Colon (tissue), 2 donors: ENCODE data around the gene ADH1A.
"Not testable (repeated sequence)": the region's sequence is repeated elsewhere in the genome, so short reads cannot be mapped to it uniquely, and the experiment has no call there.

Experiments
- FAIRE-seq: peaks from 2 replicates; lab custom pipeline; 2012; peaks lifted over from hg19 to GRCh38; lab: Jason Lieb, UNC
- donor health status: control.
- donor health status: control.

ADH1A gene

DNA sequence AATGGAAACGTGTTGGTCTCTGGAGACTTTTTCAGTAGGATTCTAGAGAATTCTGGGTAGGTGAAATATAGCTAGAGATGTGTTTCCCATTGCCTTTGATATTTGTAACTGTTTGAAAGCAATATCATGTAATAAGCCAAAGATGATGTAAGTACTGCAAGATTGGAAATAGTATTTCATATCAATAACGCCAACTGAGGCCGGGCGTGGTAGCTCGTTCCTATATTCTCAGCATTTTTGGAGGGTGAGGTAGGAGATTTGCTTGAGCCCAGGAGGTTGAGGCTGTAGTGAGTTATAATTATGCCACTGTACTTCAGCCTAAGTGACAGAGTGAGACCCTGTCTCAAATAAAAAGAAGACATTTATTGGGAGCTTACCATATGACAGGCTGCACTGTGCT, 9.5 kb downstream of the ADH1A start:
- no peak for FAIRE-seq

DNA sequence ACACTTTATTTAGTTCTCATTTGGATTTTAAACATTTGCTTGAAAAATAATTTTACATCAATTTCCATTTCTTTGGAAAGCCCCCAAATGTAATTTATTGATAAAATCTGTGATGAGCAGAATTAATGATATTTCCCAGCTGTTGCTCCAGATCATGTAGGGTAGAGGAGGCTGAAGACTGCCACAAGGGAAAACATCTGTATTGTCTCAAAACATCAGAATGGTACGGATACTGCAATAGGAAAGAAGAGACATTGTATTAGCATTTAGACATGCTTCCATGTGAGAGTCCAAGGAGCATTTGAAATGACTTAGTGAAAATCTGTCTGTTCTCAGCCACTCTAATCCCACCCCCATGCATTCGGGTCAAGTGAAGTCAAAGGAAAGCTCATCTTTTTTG, 14.4 kb downstream of the ADH1A start:
- no peak for FAIRE-seq

DNA sequence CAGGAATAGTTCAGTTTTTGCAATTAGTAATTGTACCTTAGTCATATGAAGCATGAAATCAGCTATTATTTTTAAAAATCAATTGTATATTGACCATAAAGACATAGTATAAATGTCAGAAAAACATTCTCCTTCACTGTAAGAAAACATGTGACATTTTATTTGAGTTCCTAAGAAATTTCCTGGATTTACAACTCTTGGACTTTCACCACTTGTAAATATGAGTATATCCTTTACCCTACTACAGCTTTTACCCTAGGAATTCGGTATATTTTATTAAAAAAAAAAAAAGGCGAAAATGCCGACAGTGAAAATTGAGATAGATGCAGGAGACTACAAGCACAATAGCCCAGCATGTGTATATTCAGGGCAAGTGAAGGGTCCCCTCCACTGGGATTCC, 14.9 kb downstream of the ADH1A start:
- no peak for FAIRE-seq

DNA sequence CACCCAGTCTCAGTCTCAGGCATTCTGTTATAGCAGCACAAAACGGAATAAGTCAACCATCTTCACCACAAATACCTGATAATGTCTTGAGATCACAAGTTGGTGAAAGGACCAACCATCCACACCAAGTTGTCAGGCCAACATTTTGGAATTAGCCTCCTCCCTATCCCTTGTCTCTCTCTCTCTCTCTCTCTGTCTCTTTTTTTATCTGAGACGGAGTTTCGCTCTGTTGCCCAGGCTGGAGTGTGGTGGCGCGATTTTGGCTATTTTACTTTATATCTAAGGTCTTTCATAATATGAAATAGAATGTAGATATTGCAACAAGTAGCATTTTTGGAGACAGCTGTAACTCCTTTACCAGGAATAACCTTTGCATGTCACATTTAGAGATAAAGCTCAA, 15.7 kb downstream of the ADH1A start:
- no peak for FAIRE-seq

DNA sequence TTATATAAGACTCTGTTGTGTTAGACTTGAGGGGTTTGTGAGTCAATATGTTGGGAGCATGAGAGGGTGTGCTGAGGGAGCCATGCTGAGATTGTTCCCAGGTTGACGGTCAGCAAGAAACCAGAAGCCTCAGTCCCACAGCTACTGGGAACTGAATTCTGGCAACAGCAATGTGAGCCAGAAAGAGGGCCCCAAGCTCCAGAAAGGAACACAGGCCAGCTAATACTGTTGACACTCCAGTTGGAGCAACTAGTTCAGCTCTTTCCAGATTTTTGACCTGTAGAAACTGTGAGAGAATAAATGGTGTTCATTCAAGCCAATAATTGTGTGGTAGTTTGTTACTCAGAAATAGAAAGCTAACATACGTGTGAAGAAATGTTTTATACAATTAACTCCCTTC, 17.1 kb downstream of the ADH1A start:
- no peak for FAIRE-seq

DNA sequence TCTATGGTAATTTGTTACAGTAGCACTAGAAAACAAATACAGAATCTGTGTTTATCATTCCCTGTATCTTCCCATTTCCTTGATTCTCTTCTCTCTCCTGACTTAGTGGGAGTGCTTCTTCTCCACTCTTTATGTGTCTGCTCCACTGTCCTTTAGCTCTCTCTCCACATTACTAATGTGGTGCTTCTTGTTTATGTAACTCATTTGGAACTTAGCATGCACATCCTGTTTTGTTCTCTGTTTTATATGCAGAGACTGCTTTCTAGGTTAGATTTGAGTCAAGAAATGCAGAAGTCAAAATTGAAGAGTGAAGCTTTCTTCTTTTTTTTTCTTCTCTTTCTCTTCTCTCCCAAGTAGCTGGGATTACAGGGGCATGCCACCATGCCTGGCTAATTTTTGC, 25.9 kb downstream of the ADH1A start:
- FAIRE-seq: no peak

DNA sequence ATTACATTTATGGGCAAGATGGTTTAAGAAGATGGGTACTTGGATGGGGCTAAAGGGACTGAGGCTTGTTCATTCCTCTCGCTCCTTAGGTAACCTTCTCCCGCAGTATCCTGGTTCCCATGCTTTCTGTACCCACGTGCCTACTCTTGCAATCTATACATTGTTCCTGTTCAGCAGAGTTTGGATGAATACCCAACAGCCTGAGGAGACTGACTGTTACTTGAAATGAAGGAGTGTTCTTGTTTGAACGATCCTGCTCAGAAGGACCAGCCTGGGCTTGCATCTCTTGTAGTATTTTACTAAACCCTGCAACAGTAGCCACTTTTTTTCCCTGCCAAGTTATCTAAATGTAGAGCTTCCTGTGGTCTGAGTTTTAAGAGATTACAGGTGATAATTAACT, 38.0 kb downstream of the ADH1A start:
- FAIRE-seq: no peak

DNA sequence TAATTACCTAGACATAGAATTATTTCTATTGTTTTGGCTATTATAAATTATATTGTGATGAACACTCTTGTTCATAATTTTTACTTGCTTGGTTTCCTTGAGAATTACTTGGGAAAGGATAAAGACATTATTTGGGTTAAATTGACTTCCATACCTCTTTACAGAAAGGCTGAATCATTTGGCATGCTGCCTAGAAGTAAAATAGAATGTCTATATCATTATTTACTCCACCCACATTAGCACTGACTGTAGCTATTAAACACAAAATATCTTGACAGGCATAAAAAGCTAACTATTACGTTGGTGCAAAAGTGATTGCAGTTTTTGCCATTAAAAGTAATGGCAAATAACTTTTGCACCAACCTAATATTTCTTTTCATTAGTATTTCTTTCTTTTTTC, 42.1 kb downstream of the ADH1A start:
- FAIRE-seq: no peak

DNA sequence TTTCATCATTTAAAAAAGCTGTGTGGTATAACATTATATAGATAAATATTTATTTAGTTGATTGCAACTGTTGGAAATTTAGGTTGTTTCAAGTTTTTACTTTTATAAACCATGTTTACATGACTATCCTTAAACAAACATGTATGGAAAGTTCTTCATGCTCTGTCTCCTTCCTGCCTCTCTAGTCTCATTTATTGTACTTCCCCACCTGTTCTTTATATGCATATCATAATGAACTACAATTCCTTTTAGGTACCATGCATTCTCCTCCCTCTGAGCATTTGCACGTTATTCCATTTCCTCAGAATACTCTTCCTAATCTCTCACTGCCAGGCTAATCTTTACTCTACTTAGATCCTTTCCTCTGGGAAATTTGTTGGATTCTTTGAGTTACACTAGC, 54.8 kb downstream of the ADH1A start:
- no peak for FAIRE-seq

DNA sequence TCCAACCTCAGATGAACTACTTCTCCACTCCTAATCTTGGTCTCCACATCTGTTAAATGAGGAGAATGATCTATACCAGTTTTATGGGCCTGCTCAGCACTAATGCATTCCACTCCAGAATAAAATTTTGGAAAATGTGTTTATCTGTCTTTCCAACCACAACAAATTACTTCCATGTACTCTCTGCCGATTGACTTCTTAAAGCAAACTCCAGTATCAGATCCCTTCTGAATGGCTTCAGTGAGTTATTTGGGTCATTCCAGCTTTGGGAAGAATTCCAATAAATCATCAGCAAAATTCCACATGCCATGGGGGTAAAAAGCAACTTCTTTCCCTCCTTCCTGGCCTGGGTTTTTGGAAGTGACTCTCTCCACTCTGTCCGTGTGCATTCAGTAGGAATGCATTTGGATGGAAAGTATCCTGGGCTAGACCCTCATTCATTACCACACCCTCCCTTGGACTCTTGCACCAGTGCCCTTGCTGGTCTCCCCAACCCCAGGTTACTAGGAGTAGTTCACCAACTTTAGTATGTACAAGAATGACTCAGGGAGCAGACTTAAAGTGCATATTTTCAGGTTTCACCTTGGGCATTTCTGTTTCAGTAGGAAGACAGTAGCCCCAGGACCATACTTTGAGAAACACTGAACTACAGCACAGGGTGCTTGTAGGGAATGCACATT, 56.3 kb downstream of the ADH1A start:
- FAIRE-seq: no peak

DNA sequence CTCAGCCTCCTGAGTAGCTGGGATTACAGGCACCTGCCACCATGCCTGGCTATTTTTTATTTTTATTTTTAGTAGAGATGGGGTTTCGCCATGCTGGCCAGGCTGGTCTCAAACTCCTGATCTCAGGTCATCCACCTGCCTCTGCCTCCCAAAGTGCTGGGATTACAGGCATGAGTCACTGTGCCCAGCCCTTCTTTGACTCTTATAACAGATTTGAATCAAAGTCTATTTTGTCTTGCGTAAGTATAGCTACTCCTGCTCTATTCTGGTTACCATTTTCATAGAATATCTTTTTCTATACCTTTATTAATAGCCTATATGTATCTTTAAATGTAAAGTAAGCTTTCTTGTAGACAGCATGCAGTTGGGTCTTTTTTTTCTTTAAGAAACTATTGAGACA, 57.4 kb downstream of the ADH1A start:
- FAIRE-seq: not testable (repeated sequence)

DNA sequence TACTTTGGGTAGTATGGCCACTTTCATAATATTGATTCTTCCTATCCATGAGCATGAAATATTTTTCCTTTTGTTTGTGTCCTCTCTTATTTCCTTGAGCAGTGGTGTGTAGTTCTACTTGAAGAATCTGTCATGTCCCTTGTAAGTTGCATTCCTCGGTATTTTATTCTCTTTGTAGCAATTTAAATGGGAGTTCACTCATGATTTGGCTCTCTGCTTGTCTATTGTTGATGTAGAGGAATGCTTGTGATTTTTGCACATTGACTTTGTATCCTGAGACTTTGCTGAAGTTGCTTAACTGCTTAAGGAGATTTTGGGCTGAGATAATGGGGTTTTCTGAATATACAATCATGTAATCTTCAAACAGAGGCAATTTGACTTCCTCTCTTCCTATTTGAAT, 62.1 kb downstream of the ADH1A start:
- FAIRE-seq: not testable (repeated sequence)

DNA sequence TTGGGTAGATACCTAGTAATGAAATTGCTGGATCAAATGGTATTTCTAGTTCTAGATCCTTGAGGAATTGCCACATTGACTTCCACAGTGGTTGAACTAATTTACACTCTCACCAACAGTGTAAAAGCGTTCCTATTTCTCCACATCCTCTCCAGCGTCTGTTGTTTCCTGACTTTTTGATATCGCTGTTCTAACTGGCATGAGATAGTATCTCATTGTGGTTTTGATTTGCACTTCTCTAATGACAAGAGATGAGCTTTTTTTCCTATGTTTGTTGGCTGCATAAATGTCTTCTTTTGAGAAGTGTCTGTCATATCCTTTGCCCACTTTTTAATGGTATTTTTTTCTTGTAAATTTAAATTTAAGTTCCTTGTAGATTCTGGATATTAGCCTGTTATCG, 63.1 kb downstream of the ADH1A start:
- FAIRE-seq: not testable (repeated sequence)
